ENCODE measurements around the gene MCHR2. TPM values are rescaled to one million over a fixed set of nuclear protein-coding genes. Genes with fewer than 3 reads are reported as not detected.

MCHR2 gene
- total RNA-seq, 4 donors from 2014 or later, result not detected

DNA sequence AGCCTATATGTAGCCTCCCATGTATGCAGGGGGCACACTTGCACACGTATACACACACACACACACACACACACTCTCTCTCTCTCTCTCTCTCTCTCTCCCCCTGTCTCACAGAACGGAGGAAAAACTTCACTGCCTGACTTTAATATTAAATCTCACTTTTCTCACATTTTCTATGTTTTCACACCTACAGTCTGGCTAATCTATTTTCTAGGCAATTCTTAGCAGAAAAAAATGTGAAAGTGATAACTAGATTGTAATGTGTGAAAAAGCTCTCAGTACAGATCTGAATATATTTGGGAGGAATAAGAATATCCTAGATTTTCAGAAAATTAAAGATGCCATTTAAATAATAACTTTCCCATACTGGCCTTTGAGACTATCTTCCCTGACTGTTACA lies 120.9 kb downstream of the MCHR2 start:
- WGBS, 2 donors, result 68 to 81% methylated on average over 2 of the region's 2 CpGs
- TF ChIP-seq, protein P1, sequence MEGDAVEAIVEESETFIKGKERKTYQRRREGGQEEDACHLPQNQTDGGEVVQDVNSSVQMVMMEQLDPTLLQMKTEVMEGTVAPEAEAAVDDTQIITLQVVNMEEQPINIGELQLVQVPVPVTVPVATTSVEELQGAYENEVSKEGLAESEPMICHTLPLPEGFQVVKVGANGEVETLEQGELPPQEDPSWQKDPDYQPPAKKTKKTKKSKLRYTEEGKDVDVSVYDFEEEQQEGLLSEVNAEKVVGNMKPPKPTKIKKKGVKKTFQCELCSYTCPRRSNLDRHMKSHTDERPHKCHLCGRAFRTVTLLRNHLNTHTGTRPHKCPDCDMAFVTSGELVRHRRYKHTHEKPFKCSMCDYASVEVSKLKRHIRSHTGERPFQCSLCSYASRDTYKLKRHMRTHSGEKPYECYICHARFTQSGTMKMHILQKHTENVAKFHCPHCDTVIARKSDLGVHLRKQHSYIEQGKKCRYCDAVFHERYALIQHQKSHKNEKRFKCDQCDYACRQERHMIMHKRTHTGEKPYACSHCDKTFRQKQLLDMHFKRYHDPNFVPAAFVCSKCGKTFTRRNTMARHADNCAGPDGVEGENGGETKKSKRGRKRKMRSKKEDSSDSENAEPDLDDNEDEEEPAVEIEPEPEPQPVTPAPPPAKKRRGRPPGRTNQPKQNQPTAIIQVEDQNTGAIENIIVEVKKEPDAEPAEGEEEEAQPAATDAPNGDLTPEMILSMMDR (IDR thresholded peaks at IDR 0.05), result no peak
- no peak for TF ChIP-seq POLR2A (IDR thresholded peaks at IDR 0.05)
- H3K4me3 ChIP-seq (ENCODE audit: low read depth, poor library complexity, severe bottlenecking), result no peak overlapping the region
- intact Hi-C loops (cut with DNase I; ENCODE audit: low total_unique reads), result loop anchor here (10.0 kb wide), 1 partner anchor 222 kb away; no protein-coding TSS in a partner anchor
- no peak for DNase-seq (ENCODE audit: low spot score in 2 of 2)

DNA sequence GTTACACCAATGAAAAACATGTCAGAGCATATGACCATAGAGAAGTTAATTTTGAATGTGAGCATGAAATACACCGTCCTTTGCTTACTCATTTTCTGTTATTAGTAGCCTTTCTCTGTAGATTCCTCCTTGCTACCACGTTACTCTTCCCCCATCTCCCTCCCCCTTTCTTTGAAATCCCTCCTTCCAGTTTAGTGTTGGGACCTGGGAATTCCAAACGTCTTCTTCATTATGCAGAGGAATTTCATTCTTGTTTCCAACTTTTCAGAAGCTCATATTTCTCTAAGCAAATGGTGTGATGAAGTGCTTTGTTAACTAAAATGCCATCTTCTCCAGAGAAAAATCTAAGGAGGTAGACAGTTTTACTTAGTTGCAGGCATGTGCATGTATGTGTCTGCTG lies 122.4 kb downstream of the MCHR2 start:
- intact Hi-C loops (cut with DNase I; ENCODE audit: low total_unique reads), result loop anchor here (10.0 kb wide), 1 partner anchor 223 kb away; no protein-coding TSS in a partner anchor
- DNase-seq (ENCODE audit: low spot score in 2 of 2), result no peak
- no peak overlapping the region for H3K4me3 ChIP-seq (ENCODE audit: low read depth, poor library complexity, severe bottlenecking)
- TF ChIP-seq, protein P1 (IDR thresholded peaks at IDR 0.05), result no peak
- TF ChIP-seq POLR2A (IDR thresholded peaks at IDR 0.05), result no peak
- 39 to 46% methylated on average over 3 of the region's 3 CpGs for WGBS, 2 donors

Measured in lower leg skin (tissue), 4 donors.